RCC 7860 (cell line): ENCODE data around the gene CCDC85C.

Source experiments
- DNase-seq: peaks from one replicate; pipeline ENCODE4 v3.0.0-alpha.2; 2015; ENCODE audit warnings: low spot score
- FAIRE-seq: peaks from 2 replicates; lab custom pipeline; 2012; peaks lifted over from hg19 to GRCh38; lab: Jason Lieb, UNC

CCDC85C gene

DNA sequence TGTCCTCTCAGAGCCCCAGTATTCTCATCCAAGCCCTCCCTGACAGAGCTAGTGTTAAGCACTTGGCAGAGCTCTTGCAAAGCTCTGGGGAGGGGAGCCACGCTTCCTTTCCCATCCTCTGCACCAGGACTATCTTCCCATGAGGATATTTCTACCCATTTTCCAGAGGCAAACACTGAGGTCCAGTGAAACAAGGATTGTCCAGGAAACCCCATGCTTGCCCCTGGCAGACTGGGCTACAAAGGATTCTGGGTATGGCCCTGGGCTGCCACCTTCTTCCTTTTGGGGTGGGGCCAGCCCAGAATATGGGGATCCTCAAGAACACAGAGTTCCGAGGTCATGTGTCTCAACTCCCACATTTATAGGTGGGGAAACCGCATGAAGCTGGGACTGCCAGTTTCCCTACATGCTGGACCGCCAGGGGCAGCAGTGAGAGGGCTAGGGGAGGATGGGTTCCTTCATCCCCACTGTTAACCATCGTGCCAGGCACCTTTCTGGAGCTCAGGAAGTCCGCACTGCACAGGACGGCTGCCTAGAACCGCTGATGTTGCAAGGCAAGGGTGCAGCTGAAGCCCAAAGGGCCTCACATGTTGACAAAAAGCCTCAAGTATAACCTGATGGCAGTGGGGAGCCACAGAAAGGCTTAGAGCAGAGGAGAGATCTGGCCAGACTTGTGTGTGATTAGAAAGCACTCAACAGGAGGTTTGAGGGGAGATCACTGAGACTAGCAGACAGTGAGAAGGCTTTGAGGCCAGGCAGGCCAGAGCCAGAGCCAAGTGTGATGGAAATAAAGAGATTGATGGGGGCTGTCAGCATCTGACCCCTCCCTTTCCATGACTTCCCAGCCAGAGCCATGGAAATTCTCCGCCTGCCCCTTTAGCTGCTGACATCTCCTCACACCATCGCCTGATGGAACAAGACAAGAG, 5.5 kb upstream of the CCDC85C start:
- DNase-seq: no peak
- FAIRE-seq: no peak

DNA sequence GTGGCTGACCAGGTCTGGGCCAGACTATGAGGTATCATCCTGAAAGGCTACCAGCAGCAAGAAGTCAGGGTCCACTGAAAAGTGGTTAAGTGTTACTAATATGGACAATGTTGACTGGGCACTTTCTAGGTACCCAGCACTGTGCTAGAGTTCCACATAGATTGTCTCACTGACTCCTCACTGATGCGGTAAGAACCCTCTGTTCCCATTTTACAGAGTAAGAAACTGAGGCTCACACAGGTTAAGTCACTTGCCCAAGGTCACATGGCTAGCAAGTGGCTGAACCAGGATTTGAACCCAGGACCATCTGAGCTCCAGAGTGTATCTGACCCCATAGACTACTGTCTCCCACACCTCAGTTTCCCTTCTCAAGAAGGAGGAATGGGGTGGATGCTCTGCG, 4.6 kb upstream of the CCDC85C start:
- FAIRE-seq (no peak), DNase-seq (no peak)

DNA sequence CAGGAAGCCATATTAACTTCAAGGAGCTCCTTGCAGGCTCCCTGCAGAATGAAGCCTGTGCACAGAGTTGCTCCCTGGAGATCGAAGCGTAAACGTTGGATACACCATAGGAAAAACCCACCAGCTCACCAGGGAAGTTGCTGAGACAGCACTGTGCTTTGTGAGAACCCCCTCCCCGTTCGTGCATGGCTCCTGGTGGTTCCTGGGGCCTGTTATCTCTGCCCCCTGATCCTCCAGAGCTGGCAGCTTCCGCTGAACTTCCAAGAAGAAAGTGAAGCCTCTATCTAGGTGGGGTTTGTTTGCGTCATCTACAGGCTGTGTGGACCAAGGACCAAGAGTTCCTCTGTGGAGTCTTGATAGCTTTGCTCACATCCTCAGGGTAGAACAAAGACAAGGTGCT, 2.4 kb upstream of the CCDC85C start:
- FAIRE-seq (no peak), DNase-seq (no peak)

DNA sequence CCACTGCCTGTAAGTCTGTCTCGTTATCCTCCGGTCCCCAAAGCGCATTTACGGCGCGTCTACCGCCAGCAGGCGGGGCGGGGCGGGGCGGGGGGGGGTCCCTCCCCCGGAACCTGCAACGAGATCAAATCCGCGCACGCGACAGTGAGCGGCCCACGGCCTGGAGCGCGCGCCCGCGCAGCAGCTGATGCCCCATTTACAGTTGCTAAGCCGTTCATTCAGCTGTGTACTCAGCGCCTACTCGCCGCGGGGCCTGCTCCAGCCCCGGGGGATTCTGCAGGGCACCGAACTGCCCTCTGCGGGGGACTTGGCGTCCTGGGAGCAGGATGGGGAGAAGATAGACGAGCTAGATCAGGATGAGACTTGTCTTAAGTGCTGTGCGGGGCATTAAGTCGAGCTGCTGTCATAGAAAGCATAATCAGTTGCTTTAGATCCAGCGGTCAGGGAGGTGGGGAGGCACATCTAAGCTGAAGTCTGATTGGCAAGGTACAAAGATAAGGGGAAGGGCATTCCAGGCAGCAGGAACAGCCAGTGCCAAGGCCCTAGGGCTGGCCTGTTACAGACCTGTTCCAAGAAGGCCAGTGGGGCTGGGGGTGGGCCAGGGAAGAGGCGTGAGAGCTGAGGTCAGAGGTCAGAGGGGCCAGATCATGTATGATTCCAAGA, 1.4 kb upstream of the CCDC85C start:
- DNase-seq (peak; percentile 44), FAIRE-seq (no peak)

DNA sequence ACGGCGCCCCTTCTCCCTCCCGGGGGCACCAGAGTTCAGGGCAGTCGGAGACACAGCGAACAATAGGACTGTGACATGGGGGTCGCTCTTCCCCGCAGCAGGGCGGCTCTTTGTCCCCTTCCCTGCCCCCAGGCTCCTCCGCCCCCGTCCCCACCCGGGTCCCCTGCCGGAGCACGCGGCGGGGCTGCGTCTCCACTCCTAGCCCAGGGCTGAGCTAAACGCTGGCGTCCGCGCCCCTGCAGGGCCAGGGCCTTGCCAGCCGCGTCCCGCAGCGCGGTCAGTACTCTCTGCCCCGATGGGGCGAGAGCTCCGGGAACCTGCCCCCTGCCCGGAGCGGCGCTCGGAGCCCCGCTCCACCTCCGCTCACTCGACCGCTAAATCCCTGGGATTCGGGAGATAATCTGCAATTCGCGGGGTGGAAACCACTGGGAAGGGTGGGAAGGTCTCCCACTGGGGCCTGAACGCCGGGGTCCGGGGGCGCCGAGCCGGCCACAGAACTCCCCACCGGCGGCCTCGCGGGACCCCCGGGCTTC, 825 bp upstream of the CCDC85C start:
- FAIRE-seq: no peak
- DNase-seq: no peak

DNA sequence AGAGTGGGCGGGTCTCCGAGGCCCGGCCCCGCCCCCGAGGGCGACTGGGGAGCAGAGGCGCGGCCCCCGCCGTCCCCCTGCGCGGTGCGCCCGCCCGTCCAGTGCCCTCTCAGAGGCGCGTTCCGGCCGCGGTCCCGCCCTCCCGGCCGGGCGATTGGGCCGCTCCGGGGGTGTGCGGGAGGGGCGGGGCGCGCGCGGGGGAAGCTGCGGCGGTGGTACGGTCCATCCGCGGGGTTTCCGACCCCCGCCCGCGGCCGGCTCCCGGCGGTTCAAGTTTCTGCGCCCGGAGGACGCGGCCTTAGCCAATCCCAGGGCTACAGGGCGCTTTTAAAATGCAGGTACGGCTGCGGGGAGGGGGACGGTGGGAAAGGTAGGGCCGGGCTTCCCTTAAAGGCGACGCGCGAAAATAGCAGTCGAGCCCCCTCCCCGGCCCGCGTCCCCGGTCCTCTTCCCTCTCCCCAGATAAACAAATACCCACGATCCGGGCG, 315 bp upstream of the CCDC85C start:
- no peak for FAIRE-seq
- peak; percentile 65 for DNase-seq

DNA sequence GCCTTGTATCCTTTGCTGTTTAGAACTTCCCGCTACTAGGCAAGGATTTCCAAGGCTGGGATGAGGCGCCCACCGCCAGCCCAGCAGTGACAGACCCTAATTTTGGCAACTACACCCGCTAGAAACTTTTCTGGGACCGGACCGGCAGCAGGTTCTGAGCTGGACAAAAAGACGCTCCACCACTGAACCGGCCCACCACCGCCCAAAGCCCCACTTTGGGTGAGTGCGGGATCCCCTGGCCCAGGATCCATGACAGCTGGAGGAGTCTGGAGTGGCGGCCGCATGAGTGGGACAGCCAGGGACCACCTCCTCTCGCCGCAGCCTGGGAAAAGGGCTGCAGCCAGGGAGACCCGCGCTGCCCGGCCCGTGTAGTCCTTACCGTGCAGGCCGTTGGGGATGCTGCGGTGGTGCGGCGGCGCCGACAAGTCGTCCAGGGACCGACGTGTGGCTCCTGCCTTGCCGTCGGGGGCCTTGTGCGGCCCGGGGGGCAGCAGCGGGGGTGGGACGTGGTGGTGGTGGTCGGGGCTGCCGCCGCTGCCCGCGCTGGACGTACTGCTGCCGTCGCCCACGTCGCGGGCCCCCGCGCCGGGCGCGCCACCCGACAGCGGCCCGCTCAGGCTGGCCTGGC, 1.1 kb downstream of the CCDC85C start:
- DNase-seq (no peak), FAIRE-seq (no peak)

DNA sequence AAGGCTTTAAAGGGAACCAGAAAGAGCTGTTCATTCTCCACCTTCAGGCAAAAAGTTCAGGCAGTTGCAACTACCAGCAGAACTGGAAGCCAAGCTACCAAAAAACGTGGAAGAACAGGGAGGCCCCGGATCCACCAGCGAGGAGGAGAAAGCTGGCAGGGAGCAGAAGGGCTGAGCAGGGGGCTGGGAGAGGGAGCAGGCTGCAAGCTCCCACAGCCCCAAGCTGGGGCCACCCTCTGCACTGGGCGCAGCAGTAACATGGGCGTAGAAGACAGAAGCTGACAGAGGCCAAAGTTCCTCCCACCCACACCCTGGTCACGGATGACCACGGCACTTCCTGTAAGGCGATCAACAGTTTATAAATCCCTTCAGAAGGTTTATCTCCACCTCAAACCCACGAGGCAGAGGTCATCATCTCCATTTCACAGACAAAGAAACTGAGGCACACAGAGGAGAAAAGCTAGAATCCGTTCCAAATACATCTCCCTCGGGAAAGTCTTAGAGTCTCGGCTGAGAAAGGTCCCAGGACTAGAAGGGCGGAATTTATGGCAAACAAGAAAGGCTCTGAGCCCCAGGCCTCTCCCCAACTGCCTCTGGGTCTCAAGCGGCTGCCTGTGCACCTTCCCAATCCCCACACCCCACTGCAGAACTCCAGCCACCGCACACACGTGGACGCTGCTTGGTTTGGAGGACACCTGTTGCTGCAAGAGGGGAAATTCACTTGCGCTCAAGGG, 1.8 kb downstream of the CCDC85C start:
- FAIRE-seq: no peak
- peak; percentile 7 for DNase-seq

DNA sequence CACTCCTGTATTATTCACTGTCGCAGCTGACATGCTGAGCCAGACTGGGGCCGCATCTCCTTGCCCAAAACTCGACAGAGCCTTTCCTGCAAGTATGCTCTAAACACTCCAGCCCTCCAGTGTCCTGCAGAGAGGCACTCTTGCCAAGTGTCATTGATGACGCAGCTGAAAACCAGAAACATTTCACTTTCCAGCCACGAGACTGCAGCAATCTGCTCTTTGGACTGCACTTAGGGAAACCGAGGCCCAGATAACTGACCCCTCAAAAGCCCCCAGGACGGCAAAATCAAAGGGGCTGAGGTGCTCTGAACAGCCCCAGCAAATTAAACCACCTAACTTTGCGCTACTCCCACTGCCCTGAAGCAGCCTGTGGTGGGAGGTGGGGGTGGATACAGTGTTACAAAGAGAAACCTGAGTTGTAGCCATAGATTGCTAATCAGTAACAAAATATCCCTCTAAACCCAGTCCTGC, 2.6 kb downstream of the CCDC85C start:
- FAIRE-seq (no peak), DNase-seq (no peak)

DNA sequence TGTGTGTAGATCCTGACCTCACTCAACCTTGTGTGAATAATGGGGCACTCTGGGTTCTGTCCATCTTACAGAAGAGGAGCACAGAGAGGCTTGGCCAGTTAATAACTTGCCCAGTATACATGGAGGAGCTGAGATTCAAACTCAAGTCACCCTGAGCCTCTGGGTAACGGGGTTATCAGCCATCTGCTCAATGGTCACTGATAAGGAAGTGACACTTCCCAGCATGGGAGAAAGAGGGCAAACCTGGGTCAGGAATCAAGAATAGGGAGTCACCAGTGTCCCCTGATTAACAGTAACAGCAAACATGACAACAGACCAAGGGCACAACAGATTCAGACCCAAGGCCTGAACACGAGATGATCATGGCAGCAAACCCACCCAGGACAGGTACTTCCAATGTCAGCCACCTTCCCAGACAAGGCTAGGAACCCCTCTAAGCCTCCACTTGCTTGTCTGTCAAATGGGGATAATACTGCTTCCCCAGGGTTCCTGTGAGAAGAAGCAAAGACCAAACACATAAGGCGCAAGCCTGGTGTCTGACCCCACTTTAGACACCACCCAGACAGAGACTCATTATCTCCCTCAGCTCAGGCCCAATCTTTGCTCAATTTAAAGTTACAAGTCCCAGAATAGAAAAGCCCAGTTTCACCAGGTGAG, 3.6 kb downstream of the CCDC85C start:
- DNase-seq (no peak), FAIRE-seq (no peak)

DNA sequence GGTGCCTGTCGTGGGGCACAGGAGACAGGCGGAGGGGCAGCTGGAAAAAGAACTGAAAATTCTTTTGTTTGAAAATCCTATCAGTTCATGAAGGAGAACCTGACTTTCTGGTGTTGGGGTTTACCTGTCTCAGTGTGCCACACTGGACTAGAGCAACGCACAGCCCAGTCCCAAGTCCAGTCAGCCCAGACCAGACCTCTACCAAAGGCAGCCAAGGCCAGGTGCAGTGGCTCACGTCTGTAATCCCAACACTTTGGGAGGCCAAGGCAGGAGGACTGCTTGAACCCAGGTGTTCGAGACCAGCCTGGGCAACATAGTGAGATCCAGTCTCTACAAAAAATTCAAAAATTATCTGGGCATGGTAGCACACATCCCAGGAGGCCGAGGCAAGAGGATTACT, 4.6 kb downstream of the CCDC85C start:
- FAIRE-seq: no peak

DNA sequence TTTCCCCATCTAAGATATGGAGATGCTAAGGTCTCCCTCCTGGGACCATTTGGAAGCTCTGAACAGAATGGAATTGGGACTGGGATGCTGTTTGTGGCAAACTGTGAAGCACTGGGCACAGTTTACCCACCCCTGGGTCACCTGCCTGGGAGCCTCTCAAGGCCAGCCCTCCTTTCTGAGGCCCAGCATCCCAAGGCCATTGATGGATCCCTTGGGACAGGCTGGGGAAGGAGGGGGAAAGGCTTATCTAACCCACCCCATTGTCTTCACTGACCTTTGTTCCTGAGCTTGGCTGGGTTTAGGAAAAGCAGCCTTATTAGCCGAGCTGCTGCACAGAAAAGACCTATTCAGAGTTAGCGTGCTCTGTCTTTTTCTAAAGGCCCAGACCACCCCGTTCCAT, 5.2 kb downstream of the CCDC85C start:
- DNase-seq (no peak), FAIRE-seq (no peak)

More for the DNA sequence above, 4.6 kb downstream of the CCDC85C start:
- DNase-seq: no peak

DNA sequence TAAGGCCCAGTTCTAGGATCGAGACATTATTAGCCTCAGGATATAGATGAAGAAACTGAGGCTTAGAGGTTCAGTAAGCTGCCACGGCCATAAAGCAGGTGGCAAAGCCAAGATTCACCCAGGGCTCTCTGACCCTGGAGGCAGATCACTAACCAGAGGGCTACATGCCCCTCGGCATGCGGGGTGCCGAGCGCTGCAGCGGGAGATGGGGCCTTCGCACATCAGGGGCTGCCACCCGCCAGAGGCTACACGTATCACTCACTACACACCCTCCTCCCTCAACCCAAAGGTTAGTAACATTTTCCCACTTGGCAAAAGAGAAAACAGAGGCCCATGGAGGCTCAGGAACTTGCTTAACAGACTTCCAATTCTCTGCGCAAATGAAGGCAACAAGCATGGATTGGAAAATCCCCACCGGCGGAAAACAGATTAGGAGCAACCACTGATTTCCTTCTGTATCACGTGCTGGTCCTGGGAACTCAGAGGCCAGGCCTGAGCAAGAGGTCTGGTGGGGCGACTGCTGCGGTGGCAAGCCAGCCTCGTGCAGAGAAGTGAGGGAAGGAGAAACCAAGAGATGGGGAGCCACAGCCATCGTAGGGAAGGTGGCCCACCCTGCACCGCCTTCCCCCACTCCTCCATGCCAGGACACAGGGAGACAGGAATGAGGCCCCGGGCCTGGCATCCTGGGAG, 6.0 kb downstream of the CCDC85C start:
- DNase-seq (no peak), FAIRE-seq (no peak)

DNA sequence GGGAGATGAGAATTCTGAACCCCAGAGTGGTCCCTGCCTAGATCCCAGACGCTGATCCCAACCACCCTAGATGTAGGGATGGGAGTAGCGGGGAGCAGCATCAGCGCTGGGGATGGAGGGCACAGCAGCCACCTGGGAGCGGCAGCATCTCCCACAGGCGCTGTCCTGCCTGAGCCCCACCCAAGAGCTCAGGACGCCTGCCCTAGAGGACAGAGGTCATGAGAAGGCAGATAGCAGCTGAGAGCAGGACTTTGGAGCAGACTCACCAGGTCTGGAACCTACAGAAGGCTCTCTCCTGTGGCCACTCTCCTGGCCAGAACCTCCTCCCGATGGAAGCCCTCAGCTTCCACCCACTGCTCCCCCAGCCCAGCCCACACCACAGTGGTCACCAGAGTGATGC, 7.2 kb downstream of the CCDC85C start:
- DNase-seq (no peak), FAIRE-seq (no peak)

DNA sequence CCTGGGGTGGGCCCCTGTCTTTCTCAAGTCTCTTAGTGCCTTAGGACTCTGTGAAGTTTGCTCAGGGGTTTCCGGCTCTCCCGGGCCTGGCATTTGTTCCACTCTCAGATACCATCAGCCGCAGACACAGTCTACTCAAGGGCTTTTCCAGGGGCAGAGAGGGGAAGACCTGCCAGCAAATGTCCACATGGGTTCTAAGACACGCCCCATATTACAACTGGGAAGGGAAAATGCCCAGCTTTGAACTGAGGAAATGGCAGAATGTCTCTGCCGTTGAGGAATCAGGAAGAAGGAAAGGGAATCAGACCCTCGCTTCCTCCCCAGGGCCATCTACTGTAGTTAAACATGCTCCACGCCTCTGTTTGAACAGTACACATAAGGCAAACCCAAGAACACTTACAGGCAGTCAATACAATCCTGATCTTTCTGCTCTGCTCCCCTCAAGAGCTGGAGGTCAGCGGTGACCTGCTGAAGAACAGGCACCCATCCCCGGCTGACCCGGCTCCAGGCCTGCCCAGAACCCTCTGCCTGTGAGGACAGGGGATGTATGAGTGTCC, 7.9 kb downstream of the CCDC85C start:
- DNase-seq: no peak
- no peak for FAIRE-seq

DNA sequence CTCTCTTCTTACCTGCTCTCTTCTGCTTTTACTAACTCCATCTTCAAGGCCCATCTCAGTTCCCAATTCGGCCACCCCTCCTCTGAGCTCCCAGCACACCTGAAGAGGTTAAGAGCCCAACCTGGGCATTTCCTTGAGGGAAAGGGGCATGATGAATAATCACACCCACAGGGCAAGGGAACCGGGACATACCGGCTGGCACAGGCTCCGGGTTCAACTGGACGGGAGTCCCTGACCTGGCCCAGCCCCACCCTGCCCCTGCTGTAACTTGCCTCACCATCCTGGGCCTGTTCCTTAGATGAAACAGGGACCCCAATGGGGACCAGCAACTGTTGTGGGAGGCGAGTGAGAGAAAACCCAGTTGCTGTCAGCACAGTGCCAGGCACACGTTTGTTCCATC, 8.5 kb downstream of the CCDC85C start:
- FAIRE-seq (no peak), DNase-seq (no peak)

DNA sequence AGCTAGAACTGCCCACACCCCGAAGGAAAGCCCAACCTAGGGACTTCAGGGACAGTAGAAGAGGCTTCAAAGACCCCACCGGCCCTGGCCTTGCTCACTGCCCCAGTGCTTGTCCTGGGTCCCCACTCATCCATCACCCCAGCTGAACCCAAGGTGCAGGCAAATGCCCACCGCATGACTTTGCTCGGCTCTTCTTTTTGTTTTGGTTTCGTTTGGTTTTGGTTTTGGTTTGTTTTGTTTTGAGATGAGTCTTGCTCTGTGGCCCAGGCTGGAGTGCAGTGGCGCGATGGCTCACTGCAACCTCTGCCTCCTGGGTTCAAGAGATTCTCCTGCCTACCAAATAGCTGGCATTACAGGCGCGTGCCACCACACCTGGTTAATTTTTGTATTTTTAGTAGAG, 9.0 kb downstream of the CCDC85C start:
- DNase-seq: no peak
- FAIRE-seq: no peak

DNA sequence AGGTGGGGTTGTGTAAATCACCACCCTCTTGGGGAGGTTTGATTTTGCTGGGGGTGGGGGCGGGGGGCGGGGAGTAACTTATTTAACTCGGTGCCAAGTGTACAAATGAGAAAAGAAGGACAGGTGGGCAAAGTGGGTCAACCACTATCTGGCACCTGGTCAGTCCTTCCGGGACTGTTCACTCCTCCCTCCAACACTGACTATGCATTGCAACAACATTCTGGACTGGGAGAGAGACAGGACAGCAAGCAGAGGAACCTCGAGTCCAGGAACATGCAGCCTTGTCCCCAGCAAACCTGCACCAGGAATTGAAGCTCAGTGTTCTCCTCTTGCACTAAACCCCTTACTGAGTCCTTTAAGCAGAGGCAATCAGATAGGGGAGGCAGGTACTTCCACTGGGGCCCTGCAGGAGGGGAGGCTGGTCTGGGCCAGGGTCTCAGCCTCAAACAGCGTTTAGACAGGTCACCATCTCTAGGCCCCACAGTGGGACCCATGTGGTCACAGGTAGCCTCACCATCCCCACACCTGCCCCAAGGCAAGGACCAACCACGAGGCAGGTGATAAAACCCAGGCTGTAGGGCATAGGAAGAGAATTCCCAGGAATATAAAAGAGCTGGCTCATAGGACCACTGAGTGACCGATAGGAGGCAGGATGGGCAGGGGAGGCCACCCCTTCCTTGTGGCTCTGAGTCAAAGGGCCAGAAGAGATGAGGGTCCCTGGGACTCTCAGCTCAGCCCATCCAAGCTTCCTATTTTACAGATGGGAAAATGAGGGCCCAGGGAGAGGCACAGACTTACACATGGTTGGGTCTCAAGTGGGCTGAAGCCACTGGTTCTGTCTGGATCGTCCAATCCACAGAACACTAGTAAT, 9.8 kb downstream of the CCDC85C start:
- DNase-seq: no peak
- FAIRE-seq: no peak
